ENCODE data around the gene GUCY2F.

GUCY2F gene

DNA sequence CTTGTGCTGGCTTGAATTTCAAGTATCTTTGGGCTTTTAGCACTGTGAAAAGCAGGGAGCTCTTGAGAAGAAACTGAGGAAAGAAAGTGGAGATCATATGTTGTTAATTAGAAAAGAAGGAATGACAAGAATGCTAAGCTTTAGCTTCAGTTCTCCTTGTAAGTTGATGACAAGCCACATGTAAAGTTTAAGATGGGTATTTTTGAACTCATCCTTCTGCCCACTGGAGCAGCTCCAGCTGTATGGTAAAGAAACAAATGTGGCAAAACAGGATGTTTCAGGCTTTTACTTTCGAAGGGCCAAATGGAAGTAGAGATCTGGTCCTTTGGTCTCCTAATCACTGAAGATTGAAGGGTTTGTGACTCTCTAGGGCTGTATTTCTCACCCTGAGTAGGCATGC, 137.8 kb downstream of the GUCY2F start:
- TF ChIP-seq CTCF (IDR thresholded peaks at IDR 0.05) = no peak
- H3K36me3 ChIP-seq = no peaks in the 10 kb centered on the region
- no peak overlapping the region for H3K27ac ChIP-seq
- no peak overlapping the region for H3K4me3 ChIP-seq (ENCODE audit: low read depth in 1 of 2, low read length in 1 of 2)
- no peaks in the 10 kb centered on the region for H3K9me3 ChIP-seq
- H3K4me1 ChIP-seq (ENCODE audit: control insufficient read depth in 1 of 2, insufficient read depth in 1 of 2, low read depth in 1 of 2, low read length in 1 of 2) = no peaks in the 10 kb centered on the region
- no peaks in the 10 kb centered on the region for H3K27me3 ChIP-seq

- no peaks in the 10 kb centered on the region for H3K36me3 ChIP-seq
- no peak for TF ChIP-seq CTCF (IDR thresholded peaks at IDR 0.05)
- no peaks in the 10 kb centered on the region for H3K27me3 ChIP-seq
- H3K4me1 ChIP-seq (ENCODE audit: control insufficient read depth in 1 of 2, insufficient read depth in 1 of 2, low read depth in 1 of 2, low read length in 1 of 2) = no peaks in the 10 kb centered on the region
- H3K9me3 ChIP-seq = no peaks in the 10 kb centered on the region
- H3K27ac ChIP-seq = no peak overlapping the region
- no peak overlapping the region for H3K4me3 ChIP-seq (ENCODE audit: low read depth in 1 of 2, low read length in 1 of 2)
Measured at GRCh38 chrX:109343671-109344070, 138.2 kb downstream of the GUCY2F start.

DNA sequence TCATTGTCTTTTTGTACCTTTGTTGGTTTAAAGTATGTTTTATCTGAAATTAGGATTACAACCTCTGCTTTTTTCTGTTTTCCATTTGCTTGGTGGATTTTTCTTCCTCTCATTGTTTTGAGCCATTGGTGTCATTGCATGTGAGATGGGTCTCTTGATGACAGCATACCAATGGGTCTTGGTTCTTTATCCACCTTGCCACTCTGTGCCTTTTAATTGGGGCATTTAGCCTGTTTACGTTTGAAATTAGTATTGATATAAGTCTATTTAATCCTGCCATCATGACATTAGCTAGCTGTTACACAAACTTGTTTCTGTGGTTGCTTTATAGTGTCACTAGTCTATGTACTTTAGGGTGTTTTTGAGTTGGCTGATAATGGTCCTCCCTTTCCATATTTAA, 145.7 kb downstream of the GUCY2F start:
- Histone ChIP-seq H3K27me3 (no peaks in the 10 kb centered on the region), H3K9me3 (no peaks in the 10 kb centered on the region), H3K27ac (no peak overlapping the region), H3K4me3 (ENCODE audit: low read depth in 1 of 2, low read length in 1 of 2) (no peak overlapping the region), H3K36me3 (no peaks in the 10 kb centered on the region), H3K4me1 (ENCODE audit: control insufficient read depth in 1 of 2, insufficient read depth in 1 of 2, low read depth in 1 of 2, low read length in 1 of 2) (no peaks in the 10 kb centered on the region)
- TF ChIP-seq CTCF (IDR thresholded peaks at IDR 0.05) = no peak

DNA sequence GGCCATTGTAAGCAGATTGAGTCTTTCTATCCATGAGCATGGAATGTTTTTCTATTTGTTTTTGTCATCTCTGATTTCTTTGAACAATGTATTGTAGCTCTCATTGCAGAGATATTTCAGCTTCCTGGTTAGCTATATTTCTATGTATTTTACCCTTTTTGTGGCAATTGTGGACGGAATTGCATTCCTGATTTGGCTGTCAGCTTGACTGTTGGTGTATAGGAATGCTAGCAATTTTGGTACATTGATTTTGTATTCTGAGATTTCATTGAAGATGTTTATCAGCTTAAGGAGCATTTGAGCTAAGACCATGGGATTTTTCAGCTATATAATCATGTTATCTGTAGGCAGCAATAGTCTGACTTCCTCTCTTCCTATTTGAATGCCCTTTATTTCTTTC, 154.6 kb downstream of the GUCY2F start:
- H3K9me3 ChIP-seq = no peaks in the 10 kb centered on the region
- no peak for TF ChIP-seq CTCF (IDR thresholded peaks at IDR 0.05)
- no peaks in the 10 kb centered on the region for H3K36me3 ChIP-seq

More for the DNA sequence above, 154.6 kb downstream of the GUCY2F start:
- Histone ChIP-seq H3K27me3 (no peaks in the 10 kb centered on the region), H3K4me3 (ENCODE audit: low read depth in 1 of 2, low read length in 1 of 2) (no peak overlapping the region), H3K4me1 (ENCODE audit: control insufficient read depth in 1 of 2, insufficient read depth in 1 of 2, low read depth in 1 of 2, low read length in 1 of 2) (no peaks in the 10 kb centered on the region), H3K27ac (no peak overlapping the region)
